Activated CD8-positive, alpha-beta T cell treated with anti-CD3 and anti-CD28 coated beads for 36 hours (primary cell): ENCODE measurements around the gene ZNF771. TPM values are rescaled to one million over a fixed set of nuclear protein-coding genes. Genes with fewer than 3 reads are reported as not detected.

Experiments used
- ATAC-seq: fragments of 200-7000 bp; cut with Tn5 transposase; one replicate; pipeline ENCODE4 v1.10.0; 2021; ENCODE audit warnings: mild to moderate bottlenecking, moderate library complexity
- CTCF ChIA-PET: fragments of 350-600 bp; sonication (Branson Sonifier 250); formaldehyde crosslinking; loops from one replicate; lab custom pipeline; 2021; ENCODE audit warnings: antibody characterized with exemption; lab: Charles Lee
- POLR2A ChIA-PET: fragments of 350-600 bp; sonication (Branson Sonifier 250); formaldehyde crosslinking; loops from one replicate; lab custom pipeline; 2021; ENCODE audit warnings: antibody characterized with exemption; lab: Charles Lee
- DNase-seq: peaks from one replicate; pipeline ENCODE4 v3.0.0-alpha.2; 2020
- H3K27ac Mint-ChIP-seq: one replicate; pipeline ENCODE4 v1.8.0; 2021; ENCODE audit warnings: mild to moderate bottlenecking, mixed read lengths
- H3K27me3 Mint-ChIP-seq: one replicate; pipeline ENCODE4 v1.8.0; 2021; ENCODE audit warnings: mixed read lengths
- H3K36me3 Mint-ChIP-seq: one replicate; pipeline ENCODE4 v1.8.0; 2021; ENCODE audit warnings: low read depth, mixed read lengths
- H3K4me1 Mint-ChIP-seq: one replicate; pipeline ENCODE4 v1.8.0; 2021; ENCODE audit warnings: low read depth, mixed read lengths
- H3K4me3 Mint-ChIP-seq: one replicate; pipeline ENCODE4 v1.8.0; 2021; ENCODE audit warnings: mild to moderate bottlenecking, moderate library complexity, mixed read lengths
- H3K9me3 Mint-ChIP-seq: one replicate; pipeline ENCODE4 v1.8.0; 2021; ENCODE audit warnings: mixed read lengths
- intact Hi-C: fragments of 100-400 bp; cut with micrococcal nuclease; formaldehyde crosslinking; loops from one replicate; pipeline ENCODE4 v1.10.0; 2022
- total RNA-seq, 2 experiments: library from RNA; stranded (reverse); gene quantifications; one replicate each; pipeline ENCODE4 v1.2.3, GENCODE V29; 2021
- TF ChIP-seq, protein P1 (sequence below): fragments of 200-600 bp; IDR thresholded peaks from one replicate; pipeline ENCODE4 v1.8.0; 2022; ENCODE audit warnings: antibody characterized with exemption, mild to moderate bottlenecking

The ZNF771 gene
- total RNA-seq, 2 experiments from 2014 or later = 5.4 to 6.6 TPM

DNA sequence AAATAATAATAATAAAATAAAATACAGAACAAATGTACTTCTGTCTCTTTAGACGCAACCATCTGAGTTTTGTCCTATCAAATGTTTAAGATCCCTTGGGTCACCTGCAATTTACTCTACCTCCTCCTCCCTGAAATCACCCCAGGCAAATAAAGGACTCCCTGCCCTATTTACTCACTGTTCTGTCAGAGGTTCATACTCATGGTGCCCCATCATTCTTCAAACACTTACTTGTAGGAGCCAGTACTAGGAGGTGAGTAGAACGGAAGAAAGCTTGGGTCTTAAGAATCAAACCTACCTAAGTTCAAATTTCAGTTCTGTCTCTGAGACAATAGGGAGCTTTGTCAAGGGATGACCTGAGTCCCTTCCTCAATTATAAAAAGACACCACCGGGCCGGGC lies 40.9 kb upstream of the ZNF771 start:
- ChIA-PET POLR2A (interaction anchor here (0.7 to 8.0 kb wide), 4 partner anchors 8 to 236 kb away, joined by 3 to 73 read pairs (median 4); partner anchors contain the start of genes CD2BP2 and MYL11), CTCF (interaction anchor here (1.6 to 1.7 kb wide), 2 partner anchors 13 to 43 kb away, joined by 5 read pairs; no protein-coding TSS in a partner anchor)
- H3K9me3 Mint-ChIP-seq = no peaks in the 10 kb centered on the region
- ATAC-seq = no peak
- H3K36me3 Mint-ChIP-seq = peaks cover 51% of the 10 kb centered on the region
- intact Hi-C loops = no loop called here
- H3K27me3 Mint-ChIP-seq = no peaks in the 10 kb centered on the region
- peak overlapping the region; percentile 86 for H3K27ac Mint-ChIP-seq
- H3K4me3 Mint-ChIP-seq = no peak overlapping the region
- DNase-seq = no peak
- TF ChIP-seq, protein P1, sequence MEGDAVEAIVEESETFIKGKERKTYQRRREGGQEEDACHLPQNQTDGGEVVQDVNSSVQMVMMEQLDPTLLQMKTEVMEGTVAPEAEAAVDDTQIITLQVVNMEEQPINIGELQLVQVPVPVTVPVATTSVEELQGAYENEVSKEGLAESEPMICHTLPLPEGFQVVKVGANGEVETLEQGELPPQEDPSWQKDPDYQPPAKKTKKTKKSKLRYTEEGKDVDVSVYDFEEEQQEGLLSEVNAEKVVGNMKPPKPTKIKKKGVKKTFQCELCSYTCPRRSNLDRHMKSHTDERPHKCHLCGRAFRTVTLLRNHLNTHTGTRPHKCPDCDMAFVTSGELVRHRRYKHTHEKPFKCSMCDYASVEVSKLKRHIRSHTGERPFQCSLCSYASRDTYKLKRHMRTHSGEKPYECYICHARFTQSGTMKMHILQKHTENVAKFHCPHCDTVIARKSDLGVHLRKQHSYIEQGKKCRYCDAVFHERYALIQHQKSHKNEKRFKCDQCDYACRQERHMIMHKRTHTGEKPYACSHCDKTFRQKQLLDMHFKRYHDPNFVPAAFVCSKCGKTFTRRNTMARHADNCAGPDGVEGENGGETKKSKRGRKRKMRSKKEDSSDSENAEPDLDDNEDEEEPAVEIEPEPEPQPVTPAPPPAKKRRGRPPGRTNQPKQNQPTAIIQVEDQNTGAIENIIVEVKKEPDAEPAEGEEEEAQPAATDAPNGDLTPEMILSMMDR = no peak
- peaks cover 27% of the 10 kb centered on the region for H3K4me1 Mint-ChIP-seq

DNA sequence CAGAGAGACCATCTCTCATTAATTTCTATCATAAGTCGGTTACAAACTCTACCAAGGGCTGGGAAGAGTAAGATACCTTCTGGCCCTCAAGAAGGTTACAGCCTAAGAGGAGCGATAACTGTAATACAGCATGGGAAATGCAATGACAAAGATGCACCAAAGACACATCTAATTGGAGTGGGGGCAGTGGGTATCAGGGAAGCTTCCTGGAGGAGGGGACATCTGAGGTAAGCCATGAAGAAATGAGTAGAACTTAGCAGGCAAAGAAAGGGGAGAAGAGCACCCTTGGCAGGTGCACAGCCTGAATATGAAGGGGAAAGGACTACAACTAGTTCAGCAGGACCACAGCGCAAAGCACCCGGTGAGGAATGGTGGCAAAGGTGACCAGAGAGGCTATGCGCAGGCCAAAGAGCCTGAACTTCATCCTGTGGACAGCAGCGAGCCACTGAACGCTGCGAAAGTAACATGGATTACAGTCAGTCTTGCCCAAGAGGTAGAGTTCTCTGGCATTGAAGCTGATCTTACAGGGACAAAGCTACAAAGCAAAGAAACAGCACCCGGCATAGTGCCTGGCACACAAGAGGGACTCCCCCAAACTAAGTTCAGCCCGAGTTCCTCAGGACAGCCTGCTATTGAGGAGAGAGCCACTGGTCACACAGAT lies 39.9 kb upstream of the ZNF771 start:
- DNase-seq (no peak), ATAC-seq (no peak)
- intact Hi-C loops = no loop called here
- Mint-ChIP-seq H3K27me3 (no peaks in the 10 kb centered on the region), H3K4me3 (peak overlapping the region; percentile 95), H3K27ac (peak overlapping the region; percentile 86), H3K36me3 (peaks cover 48% of the 10 kb centered on the region), H3K4me1 (peaks cover 33% of the 10 kb centered on the region), H3K9me3 (no peaks in the 10 kb centered on the region)
- CTCF ChIA-PET = interaction anchor here (1.3 to 1.7 kb wide), 3 partner anchors 14 to 43 kb away, joined by 4 to 5 read pairs (median 4); no protein-coding TSS in a partner anchor
- TF ChIP-seq, protein P1 = no peak
- POLR2A ChIA-PET = interaction anchor here (0.7 to 8.0 kb wide), 3 partner anchors 10 to 235 kb away, joined by 3 to 73 read pairs (median 3); partner anchors contain the start of gene CD2BP2

DNA sequence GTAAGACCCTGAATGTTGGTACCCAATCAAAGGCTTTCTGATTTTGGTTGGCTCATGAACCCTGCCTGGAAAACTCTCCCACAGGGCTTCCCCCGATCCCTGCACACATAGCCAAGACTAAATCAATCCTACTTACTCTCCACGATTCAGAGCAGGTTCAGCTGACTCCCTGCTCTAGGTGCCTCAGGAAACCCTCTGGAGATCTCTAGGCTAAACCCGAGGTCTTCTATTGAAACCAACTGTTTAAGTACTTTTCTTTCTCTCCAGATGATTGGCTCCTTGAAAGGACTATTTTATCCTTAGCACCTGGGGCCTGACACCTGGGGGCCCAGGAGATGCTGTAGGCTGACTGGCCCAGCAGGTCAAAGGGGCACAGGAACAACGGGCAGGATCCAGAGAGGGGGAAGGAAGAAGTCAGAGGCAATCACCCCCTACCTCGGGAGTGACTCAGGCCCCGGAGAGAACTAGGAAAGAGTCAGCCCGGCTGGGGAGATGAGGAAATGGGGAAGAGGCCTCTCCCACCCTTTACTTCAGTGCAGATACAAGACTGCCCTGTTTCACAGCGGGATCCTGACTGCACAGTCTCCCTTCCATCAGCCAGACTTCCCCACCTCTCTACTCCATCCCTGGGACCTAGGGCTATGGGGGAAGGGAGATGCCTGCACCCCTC lies 39.1 kb upstream of the ZNF771 start:
- ATAC-seq (no peak), DNase-seq (no peak)
- Mint-ChIP-seq H3K4me3 (peak overlapping the region; percentile 95), H3K9me3 (no peaks in the 10 kb centered on the region), H3K36me3 (peaks cover 43% of the 10 kb centered on the region), H3K4me1 (peaks cover 33% of the 10 kb centered on the region), H3K27ac (peak overlapping the region; percentile 86), H3K27me3 (no peaks in the 10 kb centered on the region)
- POLR2A ChIA-PET = interaction anchor here (1.5 to 8.0 kb wide), 3 partner anchors 11 to 27 kb away, joined by 6 to 73 read pairs (median 7); partner anchors contain the start of genes CD2BP2 and ZNF48
- CTCF ChIA-PET = interaction anchor here (1.2 to 1.6 kb wide), 4 partner anchors 10 to 42 kb away, joined by 3 to 6 read pairs (median 4); no protein-coding TSS in a partner anchor
- intact Hi-C loops = no loop called here
- TF ChIP-seq, protein P1 = no peak

DNA sequence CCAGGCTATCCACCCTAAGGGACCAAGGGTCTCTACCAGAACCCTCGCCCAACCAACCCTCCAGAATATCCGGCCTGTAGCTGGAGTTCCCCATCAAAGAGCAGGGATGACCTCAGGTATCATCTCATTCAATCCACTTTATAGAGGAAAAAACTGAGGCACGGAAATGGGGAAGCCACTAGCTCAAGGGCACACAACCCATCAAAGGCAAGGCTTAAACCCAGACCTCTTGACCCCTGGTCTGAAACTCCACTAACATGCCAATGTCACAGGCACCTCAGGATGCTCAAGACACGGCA lies 38.7 kb upstream of the ZNF771 start:
- H3K27ac Mint-ChIP-seq = peak overlapping the region; percentile 86
- H3K36me3 Mint-ChIP-seq = peaks cover 41% of the 10 kb centered on the region
- POLR2A ChIA-PET = interaction anchor here (1.0 to 8.0 kb wide), 5 partner anchors 11 to 47 kb away, joined by 3 to 73 read pairs (median 6); partner anchors contain the start of genes CD2BP2 and ZNF48
- H3K27me3 Mint-ChIP-seq = no peaks in the 10 kb centered on the region
- H3K4me3 Mint-ChIP-seq = peak overlapping the region; percentile 95
- CTCF ChIA-PET = interaction anchor here (1.2 to 1.6 kb wide), 3 partner anchors 10 to 41 kb away, joined by 3 to 6 read pairs (median 4); no protein-coding TSS in a partner anchor
- peaks cover 33% of the 10 kb centered on the region for H3K4me1 Mint-ChIP-seq
- ATAC-seq (no peak), DNase-seq (no peak)
- intact Hi-C loops = no loop called here
- H3K9me3 Mint-ChIP-seq = no peaks in the 10 kb centered on the region
- TF ChIP-seq, protein P1 = no peak
